K562 (cell line): ENCODE data around the gene AGFG1. TPM values are rescaled to one million over a fixed set of nuclear protein-coding genes. Genes with fewer than 3 reads are reported as not detected.
A peak's percentile ranks its signal among the peaks of the same experiment; 100 is the strongest.

Source experiments
- ARID2 ChIP-seq: fragments of 450-650 bp; IDR thresholded peaks from 2 replicates; pipeline ENCODE4 v1.6.1; 2017; ENCODE audit warnings: antibody characterized with exemption, mild to moderate bottlenecking
- CGGBP1 ChIP-seq: fragments of 250-450 bp; sonication (Bioruptor Pico); IDR thresholded peaks from 2 replicates; pipeline ENCODE4 v1.9.0; 2021; ENCODE audit warnings: mild to moderate bottlenecking
- CREM ChIP-seq: IDR thresholded peaks from 2 replicates; pipeline ENCODE4 v1.6.1; 2014; ENCODE audit warnings: antibody characterized with exemption, low read depth
- ELF1 ChIP-seq: fragments of 200-800 bp; sonication (Bioruptor generic); IDR thresholded peaks from 2 replicates; pipeline ENCODE4 v1.6.1; 2016; ENCODE audit warnings: missing genetic modification characterization, missing compliant biosample characterization
- ETV1 ChIP-seq: fragments of 450-650 bp; conservative IDR thresholded peaks from 2 replicates; pipeline ENCODE4 v1.6.1; 2016; ENCODE audit warnings: missing genetic modification characterization, control low read depth, low read depth, missing compliant biosample characterization
- FOXA1 ChIP-seq: fragments of 450-650 bp; IDR thresholded peaks from 2 replicates; pipeline ENCODE4 v1.6.1; 2016; ENCODE audit warnings: mild to moderate bottlenecking, borderline replicate concordance
- FOXJ3 ChIP-seq: sonication (generic); formaldehyde crosslinking; IDR thresholded peaks from 2 replicates; pipeline ENCODE4 v1.4.0; 2020; ENCODE audit warnings: mild to moderate bottlenecking, missing genetic modification reagents
- HMG20A ChIP-seq: fragments of 450-650 bp; formaldehyde crosslinking; conservative IDR thresholded peaks from 2 replicates; pipeline ENCODE4 v1.4.0; 2020; ENCODE audit warnings: mild to moderate bottlenecking, mixed read lengths
- HMGXB4 ChIP-seq: sonication (generic); formaldehyde crosslinking; IDR thresholded peaks from 2 replicates; pipeline ENCODE4 v1.8.1; 2023; ENCODE audit warnings: mild to moderate bottlenecking, missing genetic modification reagents
- KAT8 ChIP-seq: fragments of 450-650 bp; IDR thresholded peaks from 2 replicates; pipeline ENCODE4 v1.6.1; 2016; ENCODE audit warnings: low read depth, mild to moderate bottlenecking
- NR2C2 ChIP-seq, 2 experiments: fragments of 200-800 bp in 1 of 2; sonication (Bioruptor generic) in 1 of 2; sonication (generic) in 1 of 2; formaldehyde crosslinking in 1 of 2; IDR thresholded peaks; 2 replicates each; pipeline versions ENCODE4 v1.6.1 to v1.8.0; 2016 to 2022; ENCODE audit warnings: mild to moderate bottlenecking in 1 of 2, missing compliant biosample characterization in 1 of 2, missing genetic modification characterization in 1 of 2, missing genetic modification reagents in 1 of 2
- RBM15 ChIP-seq: fragments of 200-400 bp; formaldehyde crosslinking; IDR thresholded peaks from 2 replicates; pipeline ENCODE4 v1.6.1; 2018; ENCODE audit warnings: mild to moderate bottlenecking, low read length, moderate library complexity; ENCODE audit not compliant: insufficient read depth
- RBM25 ChIP-seq: fragments of 200-400 bp; formaldehyde crosslinking; IDR thresholded peaks from 2 replicates; pipeline ENCODE4 v1.6.1; 2018; ENCODE audit warnings: low read length, low read depth, moderate library complexity; ENCODE audit not compliant: severe bottlenecking
- SAFB ChIP-seq: fragments of 200-400 bp; formaldehyde crosslinking; IDR thresholded peaks from 2 replicates; pipeline ENCODE4 v1.6.1; 2017; ENCODE audit warnings: low read depth, low read length, borderline replicate concordance
- SNAPC5 ChIP-seq: fragments of 250-450 bp; sonication (Bioruptor Pico); IDR thresholded peaks from 2 replicates; pipeline ENCODE4 v1.8.0; 2021; ENCODE audit warnings: moderate library complexity, mild to moderate bottlenecking, inconsistent platforms
- STAG1 ChIP-seq: sonication (generic); formaldehyde crosslinking; IDR thresholded peaks from 2 replicates; pipeline ENCODE4 v1.5.0; 2020; ENCODE audit warnings: missing genetic modification reagents, borderline replicate concordance
- THAP12 ChIP-seq: fragments of 250-450 bp; sonication (Bioruptor Pico); IDR thresholded peaks from 2 replicates; pipeline ENCODE4 v1.9.0; 2021; ENCODE audit warnings: mild to moderate bottlenecking, inconsistent platforms
- ZBTB9 ChIP-seq: fragments of 450-650 bp; formaldehyde crosslinking; IDR thresholded peaks from 2 replicates; pipeline ENCODE4 v1.4.0; 2020; ENCODE audit warnings: mild to moderate bottlenecking, moderate library complexity
- ZNF282 ChIP-seq: sonication (generic); formaldehyde crosslinking; IDR thresholded peaks from 2 replicates; pipeline ENCODE4 v1.8.1; 2023; ENCODE audit warnings: missing genetic modification reagents
- ZNF3 ChIP-seq: fragments of 250-450 bp; sonication (Bioruptor Pico); IDR thresholded peaks from 2 replicates; pipeline ENCODE4 v1.5.0; 2021; ENCODE audit warnings: mild to moderate bottlenecking, moderate library complexity
- ZNF696 ChIP-seq: fragments of 250-450 bp; sonication (Bioruptor Pico); conservative IDR thresholded peaks from 2 replicates; pipeline ENCODE4 v1.4.0; 2020; ENCODE audit warnings: mild to moderate bottlenecking, moderate library complexity
- ZNF778 ChIP-seq: fragments of 450-650 bp; formaldehyde crosslinking; IDR thresholded peaks from 2 replicates; pipeline ENCODE4 v1.4.0; 2020; ENCODE audit warnings: mild to moderate bottlenecking, moderate library complexity
- ZNF79 ChIP-seq: fragments of 250-450 bp; sonication (Bioruptor Pico); IDR thresholded peaks from 2 replicates; pipeline ENCODE4 v1.4.0; 2020; ENCODE audit warnings: low read depth, mild to moderate bottlenecking, moderate library complexity
- polyA plus RNA-seq, 8 experiments: library from polyadenylated mRNA; depleted of rRNA in 4 of 8; stranded (reverse) in 5 of 8; unstranded in 3 of 8; fragments of >200 nt; fragmentation: Nextera tagmentation in 2 of 8; fragmentation: Illumina TruSeq in 1 of 8; extraction: Ambion mirVana in 2 of 8; extraction: Trizol in 1 of 8; gene quantifications; 2 replicates each; pipeline versions ENCODE4 v1.2.1 to v1.2.3, GENCODE V29; 2011 to 2014; ENCODE audit warnings: inconsistent platforms in 1 of 8, missing spikeins in 1 of 8
- total RNA-seq, 7 experiments: library from RNA; depleted of rRNA in 6 of 7; stranded (reverse); fragments of >200 nt in 6 of 7; fragmentation: Illumina TruSeq in 2 of 7; extraction: Trizol in 2 of 7; gene quantifications; 2 replicates each; pipeline versions ENCODE4 v1.2.1 to v1.2.3, GENCODE V29; 2011 to 2021; ENCODE audit warnings: low replicate concordance in 1 of 7

Gene AGFG1
- total and polyA plus RNA-seq, 9 of the 15 experiments (the other 6 are each of a cell fraction or from before 2014, with no cell fraction given): 11.2 to 97.5 (median 36.0) TPM

GRCh38 chr2:227450926-227451654, 20.9 kb upstream of the AGFG1 start (continued):
- TF ChIP-seq ZBTB9 (CRISPR knock-in tag) (no peak), ARID2 (no peak), STAG1 (no peak), CGGBP1 (no peak), ZNF778 (CRISPR knock-in tag) (no peak), CREM (peak; percentile 76), SNAPC5 (no peak), HMG20A (CRISPR knock-in tag) (0 out of 2 replicates have a peak, but pooled peaks have one; percentile 33), HMGXB4 (no peak), SAFB (no peak), ETV1 (tag) (peak; percentile 56), RBM15 (no peak), KAT8 (no peak), ZNF3 (CRISPR knock-in tag) (no peak), RBM25 (no peak), ELF1 (peak; percentile 48; the same call in 1 of the 2 replicates), FOXA1 (peak; percentile 74; the same call in 1 of the 2 replicates), THAP12 (CRISPR knock-in tag) (no peak), ZNF79 (CRISPR knock-in tag) (no peak), ZNF282 (CRISPR knock-in tag) (no peak), NR2C2 (CRISPR knock-in tag; IDR thresholded peaks at IDR 0.05) (no peak), NR2C2 (tag; IDR thresholded peaks at IDR 0.05) (peak; percentile 62), FOXJ3 (CRISPR knock-in tag) (no peak), ZNF696 (CRISPR knock-in tag) (no peak)
